ENCODE measurements around the gene KIF26B. TPM values are rescaled to one million over a fixed set of nuclear protein-coding genes. Genes with fewer than 3 reads are reported as not detected.

KIF26B gene
- total RNA-seq, 1 donor from 2014 or later = 43.1 TPM

DNA sequence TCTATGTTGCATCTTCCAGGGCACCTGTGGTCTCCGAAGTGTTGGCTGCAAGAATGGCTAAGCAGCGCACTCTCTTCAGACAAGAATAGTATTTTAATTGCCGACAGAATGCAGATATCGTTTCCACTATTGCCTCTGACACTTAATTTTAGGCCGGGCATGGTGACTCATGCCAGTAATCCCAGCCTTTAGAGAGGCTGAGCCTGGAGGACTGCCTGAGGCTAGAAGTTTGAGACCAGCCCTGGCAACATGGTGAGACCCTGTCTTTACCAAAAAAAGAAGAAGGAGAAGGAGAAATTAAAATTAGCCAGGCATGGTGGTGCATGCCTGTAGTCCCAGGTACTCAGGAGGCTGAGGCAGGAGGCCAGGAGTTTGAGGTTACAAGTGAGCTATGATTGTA lies 306.9 kb downstream of the KIF26B start:
- DNase-seq (ENCODE audit: low spot score) = no peak

- no peak for DNase-seq (ENCODE audit: low spot score)
These were observed 307.4 kb downstream of the KIF26B start for GRCh38 chr1:245462161-245462560.

GRCh38 chr1:245463392-245464165 lies 308.8 kb downstream of the KIF26B start:
- no peak for DNase-seq (ENCODE audit: low spot score)

- no peak for DNase-seq (ENCODE audit: low spot score)
These were observed 309.5 kb downstream of the KIF26B start for GRCh38 chr1:245464290-245464689.

- no peak for DNase-seq (ENCODE audit: low spot score)
These were observed 310.9 kb downstream of the KIF26B start for GRCh38 chr1:245465666-245466065.

DNA sequence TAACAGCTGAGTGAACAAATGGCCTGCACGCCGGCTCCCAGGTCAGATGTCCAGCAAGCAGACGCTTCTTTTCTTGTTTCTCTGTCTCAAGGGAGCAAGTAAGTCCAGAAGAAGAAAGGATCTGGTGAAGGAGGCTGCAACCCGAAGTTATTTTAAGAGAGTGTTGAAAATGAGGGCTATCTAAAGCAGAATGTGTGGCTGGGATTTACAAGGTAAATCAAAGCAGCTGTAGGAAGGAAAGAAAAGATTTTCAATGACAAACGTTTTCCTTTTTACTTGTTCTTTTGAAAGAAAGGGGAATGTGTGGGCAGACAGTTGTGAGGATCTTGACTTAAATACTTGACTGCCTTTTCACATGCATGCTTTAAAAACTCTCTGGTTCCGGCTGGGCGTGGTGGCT lies 311.5 kb downstream of the KIF26B start:
- DNase-seq (ENCODE audit: low spot score) = no peak

DNA sequence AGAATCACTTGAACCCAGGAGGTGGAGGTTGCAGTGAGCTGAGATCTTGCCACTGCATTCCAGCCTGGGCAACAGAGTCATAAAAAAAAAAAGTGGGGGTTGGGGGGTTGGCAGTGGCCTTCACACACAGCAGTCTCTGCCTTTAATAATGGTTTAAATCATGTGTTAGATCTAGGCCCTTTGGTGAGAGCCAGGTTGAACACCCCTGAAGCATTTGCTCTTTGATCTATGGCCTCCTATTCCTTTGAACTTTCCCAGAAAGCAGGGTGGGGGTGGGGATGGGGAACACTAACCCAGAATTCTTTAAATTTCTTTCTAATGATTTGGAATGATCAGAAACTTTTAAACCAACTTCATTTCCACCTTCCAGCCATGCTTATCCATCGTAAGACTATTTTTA lies 313.0 kb downstream of the KIF26B start:
- DNase-seq (ENCODE audit: low spot score) = no peak

DNA sequence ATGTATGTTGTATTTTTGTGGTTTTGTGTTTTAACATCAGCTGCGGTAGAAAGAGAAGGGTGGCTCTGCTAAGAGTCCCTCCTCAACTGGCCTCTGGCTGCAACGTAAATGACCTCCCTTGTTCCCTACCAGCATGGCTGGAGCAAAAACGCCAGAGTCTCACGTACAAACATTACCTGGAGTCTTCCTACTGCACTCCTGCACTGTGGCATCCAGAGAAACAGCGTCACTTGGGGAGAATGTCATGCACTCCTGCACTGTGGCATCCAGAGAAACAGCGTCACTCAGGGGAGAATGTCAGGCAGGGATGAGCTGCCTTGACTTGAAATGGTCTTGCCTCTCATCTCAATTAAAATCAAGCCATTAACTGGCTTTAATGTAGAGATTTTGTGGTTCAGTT lies 314.2 kb downstream of the KIF26B start:
- DNase-seq (ENCODE audit: low spot score) = no peak

DNA sequence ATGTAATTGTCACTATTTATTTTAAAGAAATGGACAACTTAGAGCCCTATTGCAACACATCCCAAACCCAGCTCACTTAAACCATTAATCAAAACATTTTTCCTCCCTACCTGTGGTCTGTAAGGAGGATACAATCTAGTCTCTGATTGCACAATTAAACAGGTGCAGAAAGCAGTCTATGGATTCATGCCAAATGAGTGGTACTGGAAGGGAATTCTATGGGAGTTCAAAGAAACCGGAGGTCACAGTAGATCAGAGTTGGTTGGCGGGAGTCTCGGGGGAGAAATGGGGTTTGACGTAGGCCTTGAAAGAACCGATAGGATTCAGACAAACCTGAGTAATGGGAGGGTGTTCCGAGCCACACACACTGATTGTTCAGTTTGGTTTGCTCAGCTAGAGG lies 314.9 kb downstream of the KIF26B start:
- DNase-seq (ENCODE audit: low spot score) = no peak

DNA sequence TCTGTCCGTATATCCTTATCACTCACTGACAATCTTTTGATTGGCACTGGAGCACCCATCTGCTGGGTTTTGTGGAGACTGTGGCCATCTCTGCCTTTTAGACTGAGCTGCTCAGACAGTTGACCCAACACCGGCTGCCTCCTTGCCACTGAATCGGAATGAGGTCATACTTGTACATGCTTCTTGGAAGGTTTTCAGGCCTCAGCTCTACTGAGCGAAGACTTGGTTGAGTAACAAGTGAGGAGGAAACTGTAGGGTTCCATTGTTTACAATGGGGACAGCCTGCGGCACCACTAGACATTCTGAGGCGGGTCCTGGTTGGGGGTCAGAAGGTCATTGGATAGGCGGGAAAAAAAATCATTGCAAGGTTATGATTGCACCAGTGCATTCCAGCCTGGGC lies 320.3 kb downstream of the KIF26B start:
- no peak for DNase-seq (ENCODE audit: low spot score)

DNA sequence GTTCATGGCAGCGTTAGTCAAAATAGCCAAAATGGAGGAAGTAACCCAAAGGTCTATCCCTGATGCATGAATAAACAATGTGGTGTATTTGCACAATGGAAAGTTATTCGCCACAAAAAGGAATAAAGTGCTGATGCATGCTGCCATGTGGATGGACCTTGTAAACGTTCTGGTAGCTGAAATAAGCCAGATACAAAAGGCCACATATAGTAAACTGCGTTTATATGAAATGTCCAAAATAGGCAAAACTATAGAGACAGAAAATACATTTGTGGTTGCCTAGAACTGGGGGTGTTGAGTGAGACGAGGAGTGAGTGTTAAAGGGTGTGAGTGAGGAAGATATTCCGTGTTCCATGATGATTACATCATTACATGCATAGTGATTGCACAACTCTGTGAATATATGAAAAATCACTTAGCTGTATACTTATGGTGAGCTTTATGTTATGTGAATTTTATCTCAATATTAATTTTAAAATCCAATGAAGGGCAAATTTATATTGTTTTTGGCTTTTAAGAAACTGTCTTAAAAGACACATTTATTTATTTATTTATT lies 321.3 kb downstream of the KIF26B start:
- DNase-seq (ENCODE audit: low spot score) = peak; percentile 49

GRCh38 chr1:245477941-245478340 lies 323.2 kb downstream of the KIF26B start:
- DNase-seq (ENCODE audit: low spot score) = no peak

GRCh38 chr1:245480393-245481120 lies 325.8 kb downstream of the KIF26B start:
- DNase-seq (ENCODE audit: low spot score) = no peak

DNA sequence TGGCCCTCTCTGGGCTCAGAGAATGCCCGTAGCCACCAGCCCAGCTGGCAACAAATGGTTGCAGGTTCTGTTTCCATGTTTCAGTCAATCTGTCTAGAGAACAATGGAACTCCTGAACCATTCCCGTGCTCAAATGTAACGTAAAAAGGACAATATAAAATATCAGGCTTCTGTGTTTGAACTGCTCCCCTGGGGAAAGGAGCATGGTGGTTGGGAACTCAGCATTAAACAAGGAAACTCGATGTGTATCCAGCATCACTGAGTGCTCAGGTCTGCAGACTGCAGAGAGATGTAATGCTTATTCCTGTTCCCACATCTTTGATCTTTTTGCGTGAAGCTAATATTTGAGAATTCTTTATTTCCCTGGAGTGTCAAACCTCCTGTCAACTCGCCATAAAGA lies 326.5 kb downstream of the KIF26B start:
- DNase-seq (ENCODE audit: low spot score) = no peak

GRCh38 chr1:245483247-245483646 lies 328.5 kb downstream of the KIF26B start:
- DNase-seq (ENCODE audit: low spot score) = no peak

DNA sequence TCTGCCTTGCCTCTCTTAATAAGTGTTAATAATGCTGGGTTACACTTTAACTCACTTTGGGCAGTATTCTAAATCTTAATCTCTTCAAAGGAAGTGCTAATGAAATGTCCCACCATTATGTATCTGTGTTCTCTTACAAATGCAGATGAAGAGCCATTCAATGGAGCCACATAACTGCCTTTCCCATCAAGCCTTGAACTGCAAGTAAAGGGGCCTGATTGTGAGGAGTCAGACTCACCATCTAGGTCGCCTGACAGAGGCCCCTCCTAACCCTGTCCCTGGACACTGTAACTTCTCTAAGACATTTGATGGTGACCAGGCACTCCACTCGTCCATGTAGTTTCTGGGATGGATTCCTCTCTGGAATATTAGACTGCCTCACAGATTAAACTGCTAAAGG lies 329.4 kb downstream of the KIF26B start:
- DNase-seq (ENCODE audit: low spot score) = no peak

DNA sequence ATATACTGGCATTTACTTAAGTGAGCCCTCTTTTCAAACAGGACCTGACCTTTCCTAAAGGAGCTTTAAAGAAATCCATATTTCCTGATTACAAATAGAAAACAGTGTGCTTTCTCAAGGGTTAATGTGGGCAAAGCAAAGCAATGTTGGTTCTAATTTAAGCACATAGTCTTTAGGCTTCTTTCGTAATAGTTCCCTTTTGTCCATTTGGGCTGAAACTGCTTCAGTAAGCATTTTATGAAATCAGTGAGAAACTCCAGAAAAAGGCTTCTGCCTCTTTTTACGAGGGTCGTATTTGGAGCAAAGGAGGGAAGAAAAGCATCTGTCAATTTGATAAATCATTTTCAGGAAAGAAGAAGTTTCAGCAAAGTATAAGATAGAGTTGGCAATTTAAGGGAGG lies 331.2 kb downstream of the KIF26B start:
- peak; percentile 76 for DNase-seq (ENCODE audit: low spot score)

DNA sequence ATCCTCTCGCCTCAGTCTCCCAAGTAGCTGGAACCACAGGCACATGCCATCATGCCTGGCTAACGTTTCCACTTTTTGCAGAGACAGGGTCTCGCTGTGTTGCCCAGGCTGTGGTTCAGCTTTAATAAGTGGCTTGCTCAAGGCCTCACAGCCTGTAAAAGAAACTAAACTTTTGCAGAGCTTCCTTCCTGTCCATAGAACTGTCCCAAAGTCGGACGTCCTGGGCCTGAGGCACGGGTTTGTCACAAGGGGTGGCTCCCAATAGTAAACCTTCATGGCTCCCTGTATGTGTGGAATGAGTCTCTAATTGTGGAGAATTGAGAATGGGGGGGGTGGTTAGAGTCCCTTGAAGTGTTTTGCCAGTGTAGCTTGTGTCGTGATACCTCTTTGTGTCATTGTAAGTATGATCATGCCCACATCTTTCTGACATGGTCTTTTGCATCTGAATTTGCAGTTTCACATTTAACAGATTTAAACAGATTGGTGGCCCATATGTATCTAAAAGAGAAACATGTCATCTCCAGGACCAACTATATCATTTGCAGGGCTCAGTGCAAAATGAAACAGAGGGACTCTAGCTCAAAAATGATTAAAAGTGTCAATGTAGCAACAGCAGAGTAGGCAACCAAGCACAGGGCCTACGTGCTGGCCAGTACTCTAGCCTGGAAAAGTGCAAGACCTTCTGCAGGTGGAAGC lies 332.1 kb downstream of the KIF26B start:
- DNase-seq (ENCODE audit: low spot score) = no peak

GRCh38 chr1:245488346-245489129 lies 333.8 kb downstream of the KIF26B start:
- DNase-seq (ENCODE audit: low spot score) = no peak

- no peak for DNase-seq (ENCODE audit: low spot score)
These were observed 335.1 kb downstream of the KIF26B start for GRCh38 chr1:245489838-245490237.

- no peak for DNase-seq (ENCODE audit: low spot score)
These were observed 338.2 kb downstream of the KIF26B start for GRCh38 chr1:245493029-245493428.
